GM21367 (cell line): Measurements from ENCODE around the gene PEPD.

Experiments
- ATAC-seq: cut with Tn5 transposase; IDR thresholded peaks from one replicate; pipeline ENCODE4 v1.9.1; 2021; ENCODE audit not compliant: unreplicated experiment

PEPD gene

DNA sequence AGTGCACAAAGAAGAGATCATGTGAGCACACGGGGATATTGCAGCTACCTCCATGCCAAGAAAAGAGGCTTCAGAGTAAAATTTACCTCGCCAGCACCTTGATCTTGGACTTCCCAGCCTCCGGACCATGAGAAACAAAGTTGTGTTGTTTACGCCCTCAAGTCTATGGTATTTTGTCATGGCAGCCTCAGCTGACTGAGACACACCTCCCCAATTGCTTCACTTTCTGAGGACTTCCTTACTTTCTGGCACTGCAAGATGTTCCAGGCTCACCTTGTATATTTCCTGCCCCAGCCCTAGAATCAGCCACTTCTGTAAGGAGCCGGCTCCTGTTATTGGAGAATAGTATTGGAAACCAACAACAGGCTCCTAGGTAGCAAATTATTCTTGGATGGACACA is 154.7 kb downstream of the PEPD start:
- ATAC-seq = no peak

DNA sequence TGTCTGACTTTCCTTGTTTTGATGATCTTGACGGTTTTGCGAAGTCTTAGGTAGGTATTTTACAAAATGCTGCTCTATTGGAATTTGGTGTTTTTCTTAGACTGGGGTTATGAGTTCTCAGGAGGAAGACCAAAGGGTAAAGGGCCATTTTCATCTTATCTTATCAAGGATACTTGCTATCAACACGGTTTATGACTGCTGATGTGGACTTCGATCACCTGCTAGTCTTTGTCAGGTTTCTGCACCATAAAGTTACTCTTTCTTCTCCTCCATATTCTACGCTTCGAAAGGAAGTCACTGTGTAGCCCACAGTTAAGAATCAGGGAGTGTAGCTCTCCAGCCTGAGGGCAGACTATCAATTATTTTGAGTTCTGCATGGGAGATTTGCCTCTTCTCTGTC is 155.5 kb downstream of the PEPD start:
- ATAC-seq = no peak

DNA sequence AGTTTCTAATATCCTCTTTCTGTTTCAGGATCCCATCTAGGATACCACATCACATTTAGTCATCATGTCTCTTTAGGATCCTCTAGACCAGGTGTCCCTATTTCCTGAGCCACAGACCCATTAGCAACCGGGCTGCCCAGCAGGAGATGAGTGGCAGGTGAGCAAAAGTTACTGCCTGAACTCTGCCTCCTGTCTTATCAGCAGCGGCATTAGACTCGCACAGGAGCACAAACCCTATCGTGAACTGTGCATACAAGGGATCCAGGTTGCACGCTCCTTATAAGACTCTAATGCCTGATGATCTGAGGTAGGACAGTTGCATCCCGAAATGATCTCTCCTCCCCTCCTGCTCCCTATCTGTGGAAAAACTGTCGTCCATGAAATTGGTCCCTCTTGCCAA is 155.9 kb downstream of the PEPD start:
- ATAC-seq = no peak

DNA sequence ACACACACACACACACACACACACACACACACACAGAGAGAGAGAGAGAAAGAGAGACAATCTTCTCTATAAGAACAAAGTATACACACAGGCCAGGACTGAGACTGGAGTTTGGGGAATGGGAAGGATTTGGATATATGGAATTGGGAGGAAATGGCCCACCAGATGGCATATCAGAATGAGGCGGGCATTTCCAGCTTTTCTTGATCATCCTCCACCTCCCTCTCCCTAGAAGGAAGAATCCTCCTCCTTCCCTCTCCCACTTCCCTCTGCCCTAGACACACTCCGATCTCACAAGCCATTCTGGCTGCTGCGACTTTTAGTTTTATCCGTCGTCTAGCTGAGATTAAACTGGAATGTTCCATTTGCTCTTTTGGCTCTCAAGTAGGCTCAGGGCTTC is 158.1 kb downstream of the PEPD start:
- ATAC-seq = no peak

DNA sequence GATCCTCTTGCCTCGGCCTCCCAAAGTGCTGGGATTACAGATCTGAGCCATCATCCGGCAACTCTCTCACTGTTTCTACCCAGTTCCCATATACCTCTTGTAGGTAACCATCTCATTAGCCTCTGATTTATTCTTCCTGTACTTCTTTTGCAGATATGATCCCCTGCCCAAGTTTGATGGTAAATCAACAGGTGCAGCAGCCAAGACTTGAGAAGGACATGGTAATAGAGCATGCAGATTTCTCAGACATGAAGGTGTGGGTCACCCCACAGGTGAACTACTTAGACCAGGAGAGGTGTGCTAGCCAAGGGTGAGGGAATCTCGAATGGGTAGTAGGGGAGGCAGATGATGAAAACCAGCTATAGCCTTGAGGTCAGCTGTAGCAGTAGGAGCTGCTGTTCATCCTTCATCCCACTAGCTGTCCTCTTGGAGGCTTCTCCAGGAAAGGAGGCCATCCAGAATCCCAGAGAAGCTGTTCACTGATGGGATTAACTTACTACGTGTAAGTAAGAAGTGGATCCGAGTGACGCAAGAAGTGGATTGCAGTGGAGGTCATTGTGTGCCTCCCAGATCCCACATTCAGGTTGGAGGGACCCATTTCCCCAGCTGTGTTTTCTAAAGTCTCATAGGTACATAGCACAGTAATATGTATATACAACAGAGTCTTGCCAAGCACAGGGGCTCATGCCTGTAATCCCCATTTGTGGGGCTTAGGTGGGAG is 158.9 kb downstream of the PEPD start:
- ATAC-seq = no peak

DNA sequence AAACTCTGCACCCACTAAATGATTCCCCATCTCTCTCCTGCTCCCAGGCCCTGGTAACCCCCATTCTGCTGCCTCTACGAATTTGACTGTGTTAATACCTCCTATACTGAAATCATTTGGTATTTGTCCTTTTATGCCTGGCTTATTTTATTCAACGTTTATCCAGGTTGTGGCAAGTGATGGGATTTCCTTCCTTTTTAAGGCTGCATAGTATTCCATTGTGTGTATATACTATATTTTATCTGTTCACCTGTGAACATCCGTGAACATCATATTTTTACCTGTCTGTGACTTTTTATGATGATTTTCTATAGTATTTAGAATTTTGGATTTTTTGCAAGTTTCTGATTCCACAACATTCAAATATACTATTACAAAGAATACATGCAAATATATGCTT is 162.0 kb downstream of the PEPD start:
- no peak for ATAC-seq

GRCh38 chr19:33358408-33358807 is 163.2 kb downstream of the PEPD start:
- ATAC-seq = no peak

GRCh38 chr19:33357556-33357955 is 164.0 kb downstream of the PEPD start:
- no peak for ATAC-seq

GRCh38 chr19:33355535-33355934 is 166.1 kb downstream of the PEPD start:
- ATAC-seq = no peak

GRCh38 chr19:33350538-33351309 is 170.9 kb downstream of the PEPD start:
- no peak for ATAC-seq

DNA sequence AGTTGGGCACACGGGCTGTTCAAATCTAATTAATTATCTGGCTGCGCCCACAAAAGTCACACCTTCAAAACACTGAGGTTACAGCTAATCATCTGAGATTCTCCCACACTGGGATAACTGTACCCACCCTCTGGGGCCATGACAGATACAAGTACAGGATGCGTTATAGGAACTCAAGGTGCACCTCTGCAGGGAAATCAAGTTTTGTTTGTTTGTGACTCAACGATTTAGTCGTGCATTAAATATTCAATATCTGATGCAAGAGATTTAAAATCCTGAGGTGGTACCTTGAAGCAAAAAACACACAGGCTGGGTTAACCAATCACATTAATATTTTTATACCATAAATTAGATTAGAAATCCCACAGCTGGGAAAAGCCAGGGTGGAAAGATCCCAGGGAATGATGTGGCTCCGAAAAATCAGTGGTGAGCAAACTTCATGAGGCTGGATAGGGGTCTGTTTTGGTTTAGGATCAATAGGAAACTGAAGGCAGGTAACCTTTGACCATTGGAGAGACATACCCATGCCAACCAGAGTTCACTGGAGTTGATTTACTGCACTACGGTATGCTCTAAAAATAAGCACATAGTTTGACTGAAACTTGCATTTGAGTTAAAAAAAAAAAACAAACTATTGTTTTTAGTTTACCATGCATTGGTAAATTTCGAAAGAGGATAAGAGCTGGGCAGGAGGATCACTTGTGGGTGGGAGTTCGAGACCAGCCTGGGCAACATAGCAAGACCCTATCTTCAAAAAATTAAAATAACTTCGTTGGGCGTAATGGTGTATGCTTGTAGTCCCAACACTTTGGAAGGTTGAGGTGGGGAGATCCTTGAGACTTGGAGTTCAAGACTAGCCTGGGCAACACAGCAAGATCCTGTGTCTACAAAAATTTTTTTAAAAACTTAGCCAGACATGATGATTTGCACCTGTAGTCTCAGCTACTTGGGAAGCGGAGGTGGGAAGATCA is 172.0 kb downstream of the PEPD start:
- no peak for ATAC-seq

- ATAC-seq = no peak
Measured at GRCh38 chr19:33348301-33349010, 173.1 kb downstream of the PEPD start.

GRCh38 chr19:33347300-33347699 is 174.3 kb downstream of the PEPD start:
- ATAC-seq = no peak

- ATAC-seq = no peak
Measured at GRCh38 chr19:33346665-33347064, 174.9 kb downstream of the PEPD start.

DNA sequence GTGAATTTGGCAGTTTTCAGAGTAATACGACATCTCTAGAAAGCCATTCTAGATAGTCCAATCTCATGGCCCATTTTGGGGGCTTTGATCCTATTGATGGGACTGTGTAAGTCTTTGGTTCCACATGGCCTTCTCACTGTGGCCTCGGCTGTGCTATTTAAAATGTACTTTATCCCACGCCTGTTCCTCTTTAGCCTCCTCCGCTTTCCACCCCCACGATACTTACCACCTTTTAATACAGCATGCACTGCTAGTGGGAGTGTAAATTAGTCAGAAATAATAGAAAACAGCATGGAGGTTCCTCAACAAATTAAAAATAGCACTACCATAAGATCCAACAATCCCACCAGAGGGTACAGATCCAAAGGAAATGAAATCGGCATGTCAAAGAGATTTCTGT is 176.4 kb downstream of the PEPD start:
- no peak for ATAC-seq

GRCh38 chr19:33344573-33344925 is 177.0 kb downstream of the PEPD start:
- no peak for ATAC-seq

GRCh38 chr19:33343859-33344572 is 177.6 kb downstream of the PEPD start:
- no peak for ATAC-seq

DNA sequence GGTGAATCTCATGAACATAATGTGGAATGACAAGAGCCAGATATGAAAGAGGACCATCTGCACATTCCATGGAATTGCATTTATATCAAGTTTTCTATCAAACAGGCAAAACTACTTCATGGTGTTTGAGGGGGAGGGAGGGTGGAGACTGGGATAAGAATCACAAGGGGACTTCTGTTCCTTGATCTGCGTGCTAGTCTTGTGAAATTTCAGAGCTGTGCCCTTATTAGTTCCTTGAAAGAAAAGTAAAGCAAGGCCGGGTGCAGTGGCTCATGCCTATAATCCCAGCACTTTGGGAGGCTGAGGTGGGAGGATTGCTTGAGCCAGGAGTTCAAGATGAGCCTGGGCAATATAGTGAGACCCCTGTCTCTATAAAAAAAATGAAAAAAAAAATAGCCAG is 178.3 kb downstream of the PEPD start:
- ATAC-seq = no peak

GRCh38 chr19:33340991-33341390 is 180.6 kb downstream of the PEPD start:
- no peak for ATAC-seq
